ENCODE measurements around the gene PREX1.

Gene PREX1

GRCh38 chr20:48804300-48804980 is 23.4 kb downstream of the PREX1 start:
- TF ChIP-seq ZC3H10 (CRISPR knock-in tag; IDR thresholded peaks at IDR 0.05) (no peak), ZNF565 (CRISPR knock-in tag; conservative IDR thresholded peaks at IDR 0.05; ENCODE audit: low read depth) (no peak), RARB (CRISPR knock-in tag; IDR thresholded peaks at IDR 0.05) (no peak), ARNTL (CRISPR knock-in tag; IDR thresholded peaks at IDR 0.05; ENCODE audit: borderline replicate concordance, low read depth) (no peak), PATZ1 (CRISPR knock-in tag; IDR thresholded peaks at IDR 0.05; ENCODE audit: borderline replicate concordance) (no peak), TCF4 (CRISPR knock-in tag; IDR thresholded peaks at IDR 0.05; ENCODE audit: borderline replicate concordance) (no peak), CREB5 (CRISPR knock-in tag; IDR thresholded peaks at IDR 0.05; ENCODE audit: low read depth) (no peak), ZFP30 (CRISPR knock-in tag; IDR thresholded peaks at IDR 0.05) (no peak), TSHZ2 (CRISPR knock-in tag; IDR thresholded peaks at IDR 0.05) (no peak), OSR1 (CRISPR knock-in tag; IDR thresholded peaks at IDR 0.05) (no peak), ISL1 (CRISPR knock-in tag; IDR thresholded peaks at IDR 0.05) (no peak)
- no peak for ATAC-seq

- ATAC-seq: no peak
- TF ChIP-seq CSRNP3 (CRISPR knock-in tag; IDR thresholded peaks at IDR 0.05) (no peak), CSDC2 (CRISPR knock-in tag; IDR thresholded peaks at IDR 0.05) (no peak), CREB5 (CRISPR knock-in tag; IDR thresholded peaks at IDR 0.05; ENCODE audit: low read depth) (no peak), BACH2 (CRISPR knock-in tag; IDR thresholded peaks at IDR 0.05; ENCODE audit: borderline replicate concordance) (no peak), ZNF70 (CRISPR knock-in tag; IDR thresholded peaks at IDR 0.05) (no peak), TOX (CRISPR knock-in tag; IDR thresholded peaks at IDR 0.05; ENCODE audit: borderline replicate concordance) (no peak), TCF4 (CRISPR knock-in tag; IDR thresholded peaks at IDR 0.05; ENCODE audit: borderline replicate concordance) (no peak), ZNF565 (CRISPR knock-in tag; conservative IDR thresholded peaks at IDR 0.05; ENCODE audit: low read depth) (no peak), ARNTL (CRISPR knock-in tag; IDR thresholded peaks at IDR 0.05; ENCODE audit: borderline replicate concordance, low read depth) (no peak), PATZ1 (CRISPR knock-in tag; IDR thresholded peaks at IDR 0.05; ENCODE audit: borderline replicate concordance) (no peak), RARB (CRISPR knock-in tag; IDR thresholded peaks at IDR 0.05) (no peak)
These were observed 24.4 kb downstream of the PREX1 start for GRCh38 chr20:48803176-48804053.
